GM12878 (cell line): ENCODE data around the gene SHISA3. TPM values are rescaled to one million over a fixed set of nuclear protein-coding genes. Genes with fewer than 3 reads are reported as not detected.

Experiments
- ATAC-seq: fragments of 200-7000 bp; cut with Tn5 transposase; 3 replicates; pipeline ENCODE4 v1.9.1; 2020; ENCODE audit warnings: mild to moderate bottlenecking, moderate library complexity
- BruUV-seq: library from RNA; stranded (reverse); fragments of 400-500 nt; replicated peaks from 2 replicates; lab custom pipeline; 2021; lab: Mats Ljungman, UMichigan
- CTCF ChIA-PET: fragments of 300-600 bp; sonication (Branson Sonifier 250); formaldehyde crosslinking; extraction: SDS; loops from one replicate; lab custom pipeline; 2021; ENCODE audit warnings: inconsistent platforms; lab: Yijun Ruan, JAX
- POLR2A ChIA-PET: fragments of 350-600 bp; formaldehyde crosslinking; extraction: SDS; loops from one replicate; lab custom pipeline; 2021; ENCODE audit warnings: inconsistent platforms; lab: Charles Lee
- RAD21 ChIA-PET: fragments of 300-600 bp; sonication (Branson Sonifier 250); formaldehyde crosslinking; loops from one replicate; lab custom pipeline; 2023; ENCODE audit warnings: antibody characterized with exemption; ENCODE audit not compliant: unreplicated experiment; lab: Charles Lee
- SMC1A ChIA-PET: fragments of 300-600 bp; sonication (Branson Sonifier 250); formaldehyde crosslinking; loops from one replicate; lab custom pipeline; 2023; ENCODE audit not compliant: unreplicated experiment, uncharacterized antibody; lab: Charles Lee
- DNase-seq: peaks from one replicate; pipeline ENCODE4 v3.0.0-alpha.2; 2011; ENCODE audit warnings: low read depth, low spot score
- FAIRE-seq: peaks from 3 replicates; lab custom pipeline; 2011; peaks lifted over from hg19 to GRCh38; lab: Jason Lieb, UNC
- H2AFZ ChIP-seq: 2 replicates; pipeline ENCODE4 v1.6.0; 2011; ENCODE audit warnings: low read depth, low read length, control low read depth; ENCODE audit not compliant: control insufficient read depth
- H3K27ac ChIP-seq: 2 replicates; pipeline ENCODE4 v1.5.1; 2011; ENCODE audit warnings: control low read depth; ENCODE audit not compliant: control insufficient read depth, insufficient read depth
- H3K27me3 ChIP-seq, 2 experiments: replicated peaks in 1 of 2; 2 replicates each; pipeline versions ENCODE4 v1.6.0 to v1.6.1; 2011; ENCODE audit warnings: low read length in 1 of 2; ENCODE audit not compliant: control insufficient read depth in 2 of 2, insufficient read depth in 2 of 2
- H3K36me3 ChIP-seq, 2 experiments: 2 replicates each; pipeline ENCODE4 v1.5.1; 2011; ENCODE audit warnings: low read length in 1 of 2; ENCODE audit not compliant: control insufficient read depth in 2 of 2, insufficient read depth in 2 of 2
- H3K4me1 ChIP-seq: 2 replicates; pipeline ENCODE4 v1.6.1; 2011; ENCODE audit warnings: mild to moderate bottlenecking, low read length, moderate library complexity, mixed read lengths; ENCODE audit not compliant: control insufficient read depth, insufficient read depth
- H3K4me2 ChIP-seq: 2 replicates; pipeline ENCODE4 v1.6.0; 2011; ENCODE audit warnings: control low read depth; ENCODE audit not compliant: control insufficient read depth, insufficient read depth
- H3K4me3 ChIP-seq: fragments of 200-600 bp; sonication (generic); 2 replicates; pipeline ENCODE4 v1.5.1; 2016
- H3K79me2 ChIP-seq: 2 replicates; pipeline ENCODE4 v1.6.0; 2011; ENCODE audit warnings: low read length; ENCODE audit not compliant: control insufficient read depth, insufficient read depth
- H3K9ac ChIP-seq: 2 replicates; pipeline ENCODE4 v1.8.0; 2011; ENCODE audit warnings: low read length, control low read depth, mixed read lengths; ENCODE audit not compliant: control insufficient read depth, insufficient read depth
- H3K9me3 ChIP-seq: replicated peaks from 3 replicates; pipeline ENCODE4 v1.5.1; 2011; ENCODE audit warnings: mild to moderate bottlenecking, low read length; ENCODE audit not compliant: control insufficient read depth, insufficient read depth
- H4K20me1 ChIP-seq: 2 replicates; pipeline ENCODE4 v1.6.0; 2011; ENCODE audit not compliant: control insufficient read depth, insufficient read depth
- BMI1 ChIP-seq: fragments of 450-650 bp; IDR thresholded peaks from 2 replicates; pipeline ENCODE4 v1.6.1; 2016; ENCODE audit warnings: mild to moderate bottlenecking, moderate library complexity, borderline replicate concordance
- CBFB ChIP-seq: IDR thresholded peaks from 2 replicates; pipeline ENCODE4 v1.6.1; 2016; ENCODE audit warnings: antibody characterized with exemption, low read depth
- E2F8 ChIP-seq: fragments of 450-650 bp; IDR thresholded peaks from 2 replicates; pipeline ENCODE4 v1.6.1; 2018; ENCODE audit warnings: mild to moderate bottlenecking, low read depth, moderate library complexity; ENCODE audit not compliant: partially characterized antibody
- FOXM1 ChIP-seq: IDR thresholded peaks from 2 replicates; pipeline ENCODE4 v1.6.1; 2012; ENCODE audit warnings: low read depth, mild to moderate bottlenecking, inconsistent platforms, low read length, moderate library complexity
- NKRF ChIP-seq: fragments of 450-650 bp; conservative IDR thresholded peaks from 2 replicates; pipeline ENCODE4 v1.6.1; 2017; ENCODE audit warnings: mild to moderate bottlenecking, moderate library complexity
- PBX3 ChIP-seq: IDR thresholded peaks from 2 replicates; pipeline ENCODE4 v1.6.1; 2011; ENCODE audit warnings: mild to moderate bottlenecking, low read depth, low read length, moderate library complexity; ENCODE audit not compliant: insufficient replicate concordance
- SP1 ChIP-seq: IDR thresholded peaks from one replicate; pipeline ENCODE4 v1.6.1; 2011; ENCODE audit warnings: low read depth, low read length
- SREBF1 ChIP-seq: IDR thresholded peaks from 2 replicates; pipeline ENCODE4 v1.6.1; 2012; ENCODE audit warnings: mild to moderate bottlenecking, low read length
- WGBS: methylation state at CpG from one replicate; pipeline ENCODE4 v1.1.6; 2016; ENCODE audit warnings: low lambda C conversion rate; ENCODE audit not compliant: insufficient replicate concordance, insufficient coverage; ENCODE audit errors: missing lambda C conversion rate; 5-methylcytosine and 5-hydroxymethylcytosine counted together
- in situ Hi-C: fragments of 300-500 bp; cut with MboI; formaldehyde crosslinking; loops from 9 replicates; pipeline ENCODE4 v1.14.3; 2018; ENCODE audit warnings: mixed read lengths
- intact Hi-C: fragments of 100-400 bp; cut with micrococcal nuclease; formaldehyde crosslinking; loops from one replicate; pipeline ENCODE4 v1.14.2; 2022; ENCODE audit not compliant: unreplicated experiment
- polyA plus RNA-seq, 11 experiments: library from polyadenylated mRNA; depleted of rRNA in 4 of 11; unstranded in 6 of 11; stranded (reverse) in 5 of 11; fragments of >200 nt; fragmentation: Nextera tagmentation in 4 of 11; fragmentation: Illumina TruSeq in 1 of 11; extraction: Ambion mirVana in 4 of 11; extraction: Trizol in 1 of 11; gene quantifications; 1 replicate in 1 of 11; 2 replicates in 10 of 11; pipeline versions ENCODE4 v1.2.1 to v1.2.3, GENCODE V29; 2011 to 2016; ENCODE audit warnings: inconsistent platforms in 2 of 11, missing spikeins in 2 of 11, low read depth in 1 of 11
- total RNA-seq, 4 experiments: library from RNA; depleted of rRNA in 3 of 4; stranded (reverse); fragments of >200 nt in 3 of 4; fragmentation: Illumina TruSeq in 1 of 4; extraction: Trizol in 1 of 4; gene quantifications; 2 replicates each; pipeline versions ENCODE4 v1.2.1 to v1.2.3, GENCODE V29; 2013 to 2021

The SHISA3 gene
- total and polyA plus RNA-seq, 10 of the 15 experiments (the other 5 are each of a cell fraction or from before 2014, with no cell fraction given), result 0.03 to 7.2 (median 4.4) TPM

- TF ChIP-seq E2F8 (no peak), FOXM1 (no peak), BMI1 (no peak), PBX3 (no peak)
Measured at GRCh38 chr4:42445038-42445437, 47.8 kb downstream of the SHISA3 start (continued).

- ATAC-seq, result no peak
- BruUV-seq, result no TSS peak
- no peaks in the 10 kb centered on the region for H3K9me3 ChIP-seq
- no peak overlapping the region for H2AFZ ChIP-seq
- no peak for FAIRE-seq
- H3K79me2 ChIP-seq, result no peaks in the 10 kb centered on the region
- no peak overlapping the region for H3K4me2 ChIP-seq
- H3K27me3 ChIP-seq, result no peaks in the 10 kb centered on the region
- in situ Hi-C loops (no loop called here), intact Hi-C loops (no loop called here)
- CTCF ChIA-PET, result interaction anchor here (0.7 to 1.0 kb wide), 2 partner anchors 13 to 73 kb away, joined by 3 to 4 read pairs; no protein-coding TSS in a partner anchor
- no peaks in the 10 kb centered on the region for H3K4me1 ChIP-seq
- no peak for DNase-seq
- H3K36me3 ChIP-seq, result peaks cover 0 to 21% of the 10 kb centered on the region in 2 experiments; a peak in 3 of 4 replicates
- POLR2A ChIA-PET, result no interaction called here
- H3K27ac ChIP-seq, result no peak overlapping the region
- 49% methylated on average over 5 of the region's 5 CpGs for WGBS
- no peak overlapping the region for H3K9ac ChIP-seq
- RAD21 ChIA-PET, result interaction anchor here (0.9 kb wide), 1 partner anchor 163 kb away, joined by 3 read pairs; no protein-coding TSS in a partner anchor
- no peak overlapping the region for H3K4me3 ChIP-seq
- no peaks in the 10 kb centered on the region for H4K20me1 ChIP-seq
- SMC1A ChIA-PET, result interaction anchor here (0.6 kb wide), 1 partner anchor 65 kb away, joined by 3 read pairs; no protein-coding TSS in a partner anchor
- TF ChIP-seq BMI1 (no peak), SP1 (no peak), NKRF (no peak), CBFB (no peak), SREBF1 (no peak)
Measured at GRCh38 chr4:42446823-42447222, 49.5 kb downstream of the SHISA3 start.

Other genes starting within 250 kb of the SHISA3 start
- under 0.01 TPM in 2 replicates for gene BEND4, start 244.8 kb upstream of the SHISA3 start, total RNA-seq (2014; rRNA removed)
- 0.04 and 0.05 TPM in 2 replicates for gene BEND4, start 244.8 kb upstream of the SHISA3 start, total RNA-seq (2014; rRNA removed; fragmentation: Illumina TruSeq; extraction: Trizol)
- 0.08 and 0.15 TPM in 2 replicates for gene BEND4, start 244.8 kb upstream of the SHISA3 start, total RNA-seq (2021)
- 0.06 and 0.07 TPM in 2 replicates for gene BEND4, start 244.8 kb upstream of the SHISA3 start, polyA plus RNA-seq (2011; rRNA removed)
- 0.02 and 0.04 TPM in 2 replicates for gene BEND4, start 244.8 kb upstream of the SHISA3 start, polyA plus RNA-seq (2014; fragmentation: Illumina TruSeq; extraction: Trizol)
- gene BEND4, start 244.8 kb upstream of the SHISA3 start, polyA plus RNA-seq (2014; fragmentation: Nextera tagmentation; extraction: Ambion mirVana), result under 1 TPM; under 0.01 to 0.02 TPM
- gene BEND4, start 244.8 kb upstream of the SHISA3 start, polyA plus RNA-seq (2014; rRNA removed), result 0.01 TPM in 2 replicates
- gene BEND4, start 244.8 kb upstream of the SHISA3 start, polyA plus RNA-seq (2016; fragmentation: Nextera tagmentation; extraction: Ambion mirVana), result under 1 TPM in 1 of 2 experiments, not detected in 1; 0.08 TPM